Heart left ventricle (tissue), 13 donors: ENCODE measurements around the gene DMAC2.

Source experiments
- POLR2A ChIP-seq, 2 donors: fragments of 450-650 bp; IDR thresholded peaks; one replicate each; pipeline ENCODE4 v1.6.1; 2017; ENCODE audit warnings: antibody characterized with exemption in 2 of 2, mild to moderate bottlenecking in 2 of 2, moderate library complexity in 2 of 2
- TF ChIP-seq, protein P1 (sequence below), 12 donors: fragments of 200-600 bp; sonication (generic) in 4 of 12; IDR thresholded peaks; one replicate each; pipeline versions ENCODE4 v1.5.0 to v1.8.0; 2018 to 2022; ENCODE audit warnings: antibody characterized with exemption in 12 of 12, mild to moderate bottlenecking in 5 of 12
- donor health status: ischemic (EF 13 %, LVEDD 7.1; RV severe dilation, severe dysfunction).
- donor health status: DM: no; HTN: yes; CAD: no.
- donor health status: DM: no; HTN: no; CAD: no.
- donor health status: ischemic (EF 25% LVEDD 6.9; RV normal size, moderate dysfunction).
- donor health status: ischemic (EF 25% LVEDD 5.7; RV mildly dilated, moderate dysfunction).
- donor health status: ischemic (EF 35%, LVEDD 5.7; RV mildly dilated, moderate dysfunction).
- donor health status: nonischemic (EF 11% LVEDD 7.7; RV severe dilation, severe dysfunction).
- donor health status: DM: yes; HTN: yes; CAD: no.
- donor health status: PGD.
- donor health status: ischemic (EF 29% LVEDD 5.4; RV normal size, mild dysfunction).
- donor health status: nonischemic (EF 23%, LVEDD 6.1; RV moderate dilation, normal function).

DNA sequence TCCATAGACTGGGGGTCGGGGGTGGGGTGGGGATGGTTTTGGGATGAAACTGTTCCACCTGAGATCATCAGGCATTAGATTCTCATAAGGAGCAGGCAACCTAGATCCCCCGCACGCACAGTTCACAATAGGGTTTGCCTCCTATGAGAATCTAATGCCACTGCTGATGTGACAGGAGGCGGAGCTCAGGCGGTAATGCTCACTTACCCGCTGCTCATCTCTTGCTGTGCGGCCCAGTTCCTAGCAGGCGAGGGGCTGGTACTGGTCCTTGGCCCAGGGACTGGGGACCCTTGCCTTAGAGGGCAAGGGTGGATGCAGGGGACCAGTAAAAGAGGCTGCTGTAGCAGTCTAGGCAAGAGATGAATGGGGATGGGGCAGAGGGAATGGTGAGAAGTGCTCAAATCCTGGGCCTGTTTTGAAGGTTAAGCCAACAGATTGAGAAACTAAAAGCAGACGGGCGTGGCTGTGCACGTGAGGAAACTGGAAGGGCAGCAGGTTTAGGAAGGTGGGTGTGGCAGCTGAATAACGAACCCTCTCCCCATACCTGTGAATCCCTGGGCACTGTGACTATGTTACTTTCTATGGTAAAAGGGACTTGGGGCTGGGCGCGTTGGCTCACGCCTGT lies 1.7 kb upstream of the DMAC2 start:
- TF ChIP-seq, protein P1, sequence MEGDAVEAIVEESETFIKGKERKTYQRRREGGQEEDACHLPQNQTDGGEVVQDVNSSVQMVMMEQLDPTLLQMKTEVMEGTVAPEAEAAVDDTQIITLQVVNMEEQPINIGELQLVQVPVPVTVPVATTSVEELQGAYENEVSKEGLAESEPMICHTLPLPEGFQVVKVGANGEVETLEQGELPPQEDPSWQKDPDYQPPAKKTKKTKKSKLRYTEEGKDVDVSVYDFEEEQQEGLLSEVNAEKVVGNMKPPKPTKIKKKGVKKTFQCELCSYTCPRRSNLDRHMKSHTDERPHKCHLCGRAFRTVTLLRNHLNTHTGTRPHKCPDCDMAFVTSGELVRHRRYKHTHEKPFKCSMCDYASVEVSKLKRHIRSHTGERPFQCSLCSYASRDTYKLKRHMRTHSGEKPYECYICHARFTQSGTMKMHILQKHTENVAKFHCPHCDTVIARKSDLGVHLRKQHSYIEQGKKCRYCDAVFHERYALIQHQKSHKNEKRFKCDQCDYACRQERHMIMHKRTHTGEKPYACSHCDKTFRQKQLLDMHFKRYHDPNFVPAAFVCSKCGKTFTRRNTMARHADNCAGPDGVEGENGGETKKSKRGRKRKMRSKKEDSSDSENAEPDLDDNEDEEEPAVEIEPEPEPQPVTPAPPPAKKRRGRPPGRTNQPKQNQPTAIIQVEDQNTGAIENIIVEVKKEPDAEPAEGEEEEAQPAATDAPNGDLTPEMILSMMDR (IDR thresholded peaks at IDR 0.05): no peak
- no peak for TF ChIP-seq POLR2A (IDR thresholded peaks at IDR 0.05)
